Activated T-helper 1 cell treated with anti-CD3 and anti-CD28 coated beads, Interleukin-12 subunit alpha, Interleukin-12 subunit beta, Interleukin-2, Interleukin-4 antibody, amounts not matched to agents 30 ng/mL and 10 ng/mL and 1 ng/mL, durations not matched to agents 14 hours and 24 hours and 36 hours (primary cell): Measurements from ENCODE around the gene PCDHGB2. TPM values are rescaled to one million over a fixed set of nuclear protein-coding genes. Genes with fewer than 3 reads are reported as not detected.
"Not testable (repeated sequence)": the region's sequence is repeated elsewhere in the genome, so short reads cannot be mapped to it uniquely, and the experiment has no call there.

ENCODE experiments used
- DNase-seq: peaks from one replicate; pipeline ENCODE4 v3.0.0; 2021; ENCODE audit warnings: low spot score
- H3K27ac Mint-ChIP-seq: one replicate; pipeline ENCODE4 v1.8.0; 2021; ENCODE audit warnings: mild to moderate bottlenecking, mixed read lengths
- H3K27me3 Mint-ChIP-seq: one replicate; pipeline ENCODE4 v1.8.0; 2022; ENCODE audit warnings: mild to moderate bottlenecking, moderate library complexity, mixed read lengths; ENCODE audit not compliant: insufficient read depth
- H3K36me3 Mint-ChIP-seq: one replicate; pipeline ENCODE4 v1.8.0; 2021; ENCODE audit warnings: low read depth, mixed read lengths
- H3K4me1 Mint-ChIP-seq: one replicate; pipeline ENCODE4 v1.8.0; 2021; ENCODE audit warnings: low read depth, mixed read lengths
- H3K4me3 Mint-ChIP-seq: one replicate; pipeline ENCODE4 v1.8.0; 2021; ENCODE audit warnings: mild to moderate bottlenecking, moderate library complexity, mixed read lengths
- H3K9me3 Mint-ChIP-seq: one replicate; pipeline ENCODE4 v1.8.0; 2021; ENCODE audit warnings: mixed read lengths
- intact Hi-C: fragments of 100-400 bp; cut with micrococcal nuclease; formaldehyde crosslinking; loops from one replicate; pipeline ENCODE4 v1.15.1; 2024
- total RNA-seq: library from RNA; stranded (reverse); gene quantifications from 2 replicates; pipeline ENCODE4 v1.2.3, GENCODE V29; 2022

PCDHGB2 gene
- total RNA-seq, 1 donor from 2014 or later: 0.47 TPM

DNA sequence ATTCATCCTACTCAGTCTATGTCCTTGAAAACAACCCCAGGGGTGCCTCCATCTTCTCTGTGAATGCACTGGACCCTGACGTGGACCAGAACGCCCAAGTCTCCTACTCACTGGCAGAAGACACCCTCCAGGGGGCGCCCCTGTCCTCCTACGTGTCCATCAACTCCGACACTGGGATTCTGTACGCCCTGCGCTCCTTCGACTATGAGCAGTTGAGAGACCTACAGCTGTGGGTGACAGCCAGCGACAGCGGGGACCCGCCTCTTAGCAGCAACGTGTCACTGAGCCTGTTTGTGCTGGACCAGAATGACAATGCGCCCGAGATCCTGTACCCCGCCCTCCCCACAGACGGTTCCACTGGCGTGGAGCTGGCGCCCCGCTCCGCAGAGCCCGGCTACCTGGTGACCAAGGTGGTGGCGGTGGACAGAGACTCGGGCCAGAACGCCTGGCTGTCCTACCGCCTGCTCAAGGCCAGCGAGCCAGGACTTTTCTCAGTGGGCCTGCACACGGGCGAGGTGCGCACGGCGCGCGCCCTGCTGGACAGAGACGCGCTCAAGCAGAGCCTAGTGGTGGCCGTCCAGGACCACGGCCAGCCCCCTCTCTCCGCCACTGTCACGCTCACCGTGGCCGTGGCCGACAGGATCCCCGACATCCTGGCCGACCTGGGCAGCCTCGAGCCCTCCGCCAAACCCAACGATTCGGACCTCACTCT, 15.8 kb downstream of the PCDHGB2 start:
- intact Hi-C loops, H3K36me3 Mint-ChIP-seq, H3K4me3 Mint-ChIP-seq, DNase-seq, H3K27ac Mint-ChIP-seq, H3K27me3 Mint-ChIP-seq, H3K4me1 Mint-ChIP-seq: not testable (repeated sequence)
- H3K9me3 Mint-ChIP-seq: peaks cover 29% of the 10 kb centered on the region

DNA sequence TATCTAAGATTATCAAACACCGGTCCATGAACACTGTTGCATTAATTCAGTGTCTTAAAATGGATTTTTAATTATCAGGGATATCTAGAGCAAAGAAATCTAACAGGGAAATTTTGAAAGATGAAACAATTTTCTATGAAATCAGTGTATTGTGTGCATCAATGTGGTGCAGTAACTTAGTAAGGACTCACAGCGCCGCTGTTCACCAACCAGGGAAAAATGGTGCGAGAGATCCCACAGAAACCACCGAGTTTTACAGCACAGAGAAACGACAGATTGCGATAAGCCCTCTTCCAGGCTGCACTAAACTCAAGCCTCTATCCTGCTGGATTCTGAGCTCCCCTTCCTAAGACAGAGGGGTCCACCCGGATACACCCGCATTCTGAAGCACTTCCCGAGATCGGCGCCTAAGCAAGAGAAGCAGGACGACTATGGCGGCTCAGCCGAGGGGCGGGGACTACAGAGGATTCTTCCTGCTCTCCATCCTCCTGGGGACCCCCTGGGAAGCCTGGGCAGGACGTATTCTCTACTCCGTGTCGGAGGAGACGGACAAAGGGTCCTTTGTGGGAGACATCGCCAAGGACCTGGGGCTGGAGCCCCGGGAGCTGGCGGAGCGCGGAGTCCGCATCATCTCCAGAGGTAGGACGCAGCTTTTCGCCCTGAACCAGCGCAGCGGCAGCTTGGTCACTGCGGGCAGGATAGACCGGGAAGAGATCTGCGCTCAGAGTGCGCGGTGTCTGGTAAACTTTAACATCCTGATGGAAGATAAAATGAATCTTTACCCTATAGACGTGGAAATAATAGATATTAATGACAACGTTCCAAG, 22.9 kb downstream of the PCDHGB2 start, which contains the start of gene PCDHGA7:
PCDHGA7 (plus strand) TSS at position 274 of the 826 bp plus-strand sequence; CDS start at position 432, 158 bp downstream.
- Mint-ChIP-seq H3K9me3 (peaks cover 16% of the 10 kb centered on the region), H3K4me3 (peak within 1 kb of the TSS; percentile 81), H3K27ac (no peak within 1 kb of the TSS), H3K27me3 (peaks cover 3% of the 10 kb centered on the region), H3K36me3 (no peaks in the 10 kb centered on the region), H3K4me1 (no peaks in the 10 kb centered on the region)
- intact Hi-C loops: loop anchor here (5.0 kb wide), 1 partner anchor 45 kb away; the partner anchor contains the start of gene PCDHGA2
- no peak for DNase-seq

DNA sequence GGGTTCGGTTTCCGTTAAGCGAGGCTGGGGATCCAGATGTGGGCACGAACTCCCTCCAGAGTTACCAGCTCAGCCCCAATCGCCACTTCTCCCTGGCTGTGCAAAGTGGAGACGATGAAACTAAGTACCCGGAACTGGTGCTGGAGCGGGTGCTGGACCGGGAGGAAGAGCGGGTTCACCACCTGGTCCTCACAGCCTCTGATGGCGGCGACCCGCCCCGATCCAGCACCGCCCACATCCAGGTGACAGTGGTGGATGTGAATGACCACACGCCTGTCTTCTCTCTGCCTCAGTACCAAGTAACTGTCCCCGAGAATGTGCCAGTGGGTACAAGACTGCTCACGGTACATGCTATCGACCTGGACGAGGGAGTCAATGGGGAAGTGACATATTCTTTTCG, 23.6 kb downstream of the PCDHGB2 start:
- intact Hi-C loops: loop anchor here (5.0 kb wide), 1 partner anchor 46 kb away; the partner anchor contains the start of gene PCDHGA2
- Mint-ChIP-seq H3K27ac (no peak overlapping the region), H3K36me3 (no peaks in the 10 kb centered on the region), H3K9me3 (peaks cover 17% of the 10 kb centered on the region), H3K4me1 (no peaks in the 10 kb centered on the region), H3K4me3 (peak overlapping the region; percentile 81), H3K27me3 (peaks cover 3% of the 10 kb centered on the region)
- DNase-seq: no peak

DNA sequence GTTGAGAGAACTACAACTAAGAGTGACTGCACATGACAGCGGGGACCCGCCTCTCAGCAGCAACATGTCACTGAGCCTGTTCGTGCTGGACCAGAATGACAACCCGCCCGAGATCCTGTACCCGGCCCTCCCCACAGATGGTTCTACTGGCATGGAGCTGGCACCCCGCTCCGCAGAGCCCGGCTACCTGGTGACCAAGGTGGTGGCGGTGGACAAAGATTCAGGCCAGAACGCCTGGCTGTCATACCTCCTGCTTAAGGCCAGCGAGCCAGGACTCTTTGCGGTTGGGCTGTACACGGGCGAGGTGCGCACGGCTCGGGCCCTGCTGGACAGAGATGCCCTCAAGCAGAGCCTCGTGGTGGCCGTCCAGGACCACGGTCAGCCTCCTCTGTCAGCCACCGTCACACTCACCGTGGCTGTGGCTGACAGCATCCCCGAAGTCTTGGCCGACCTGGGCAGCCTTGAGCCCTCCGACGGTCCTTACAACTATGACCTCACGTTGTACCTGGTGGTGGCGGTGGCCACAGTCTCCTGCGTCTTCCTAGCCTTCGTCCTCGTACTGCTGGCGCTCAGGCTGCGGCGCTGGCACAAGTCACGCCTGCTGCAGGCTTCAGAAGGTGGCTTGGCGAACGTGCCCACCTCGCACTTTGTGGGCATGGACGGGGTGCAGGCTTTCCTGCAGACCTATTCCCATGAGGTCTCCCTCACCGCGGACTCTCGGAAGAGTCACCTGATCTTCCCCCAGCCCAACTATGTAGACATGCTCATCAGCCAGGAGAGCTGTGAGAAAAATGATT, 24.9 kb downstream of the PCDHGB2 start:
- intact Hi-C loops: loop anchor here (5.0 kb wide), 2 partner anchors 38 to 47 kb away; partner anchors contain the start of genes PCDHGA11 and PCDHGA2
- Mint-ChIP-seq H3K27ac (no peak overlapping the region), H3K4me1 (no peaks in the 10 kb centered on the region), H3K9me3 (peaks cover 25% of the 10 kb centered on the region), H3K27me3 (peaks cover 3% of the 10 kb centered on the region), H3K36me3 (peaks cover 1% of the 10 kb centered on the region), H3K4me3 (no peak overlapping the region)
- no peak for DNase-seq

DNA sequence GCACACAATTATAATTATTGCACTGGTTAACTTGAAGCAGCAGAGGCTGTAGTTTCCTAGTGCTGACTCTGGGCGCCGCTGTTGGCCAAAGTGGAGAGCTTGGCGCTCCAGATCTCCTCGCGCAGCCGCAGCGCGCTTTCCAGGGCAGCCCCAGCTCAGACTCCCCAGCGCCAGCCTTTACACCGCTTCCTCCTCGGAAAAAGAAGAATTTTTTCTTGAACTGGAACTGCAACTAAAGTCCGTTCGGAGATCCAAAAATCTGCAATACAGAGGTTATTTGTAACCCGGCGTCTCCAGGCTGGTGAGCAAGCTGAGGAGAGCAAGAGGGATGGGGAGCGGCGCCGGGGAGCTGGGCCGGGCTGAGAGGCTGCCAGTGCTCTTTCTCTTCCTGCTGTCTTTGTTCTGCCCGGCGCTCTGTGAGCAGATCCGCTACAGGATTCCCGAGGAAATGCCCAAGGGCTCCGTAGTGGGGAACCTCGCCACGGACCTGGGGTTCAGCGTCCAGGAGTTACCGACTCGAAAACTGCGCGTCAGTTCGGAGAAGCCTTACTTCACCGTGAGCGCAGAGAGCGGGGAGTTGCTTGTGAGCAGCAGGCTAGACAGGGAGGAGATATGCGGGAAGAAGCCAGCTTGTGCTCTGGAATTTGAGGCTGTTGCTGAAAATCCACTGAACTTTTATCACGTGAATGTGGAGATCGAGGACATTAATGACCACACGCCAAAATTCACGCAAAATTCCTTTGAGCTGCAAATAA, 27.9 kb downstream of the PCDHGB2 start, which contains the start of gene PCDHGB4:
PCDHGB4 (plus strand) TSS at position 142 of the 755 bp plus-strand sequence; CDS start at position 329, 187 bp downstream.
- H3K27ac Mint-ChIP-seq, H3K4me1 Mint-ChIP-seq, H3K27me3 Mint-ChIP-seq, DNase-seq, H3K36me3 Mint-ChIP-seq: not testable (repeated sequence)
- Mint-ChIP-seq H3K4me3 (peak within 1 kb of the TSS; percentile 39), H3K9me3 (peaks cover 37% of the 10 kb centered on the region)
- intact Hi-C loops: loop anchor here (5.0 kb wide), 1 partner anchor 35 kb away; the partner anchor contains the start of gene PCDHGA11

DNA sequence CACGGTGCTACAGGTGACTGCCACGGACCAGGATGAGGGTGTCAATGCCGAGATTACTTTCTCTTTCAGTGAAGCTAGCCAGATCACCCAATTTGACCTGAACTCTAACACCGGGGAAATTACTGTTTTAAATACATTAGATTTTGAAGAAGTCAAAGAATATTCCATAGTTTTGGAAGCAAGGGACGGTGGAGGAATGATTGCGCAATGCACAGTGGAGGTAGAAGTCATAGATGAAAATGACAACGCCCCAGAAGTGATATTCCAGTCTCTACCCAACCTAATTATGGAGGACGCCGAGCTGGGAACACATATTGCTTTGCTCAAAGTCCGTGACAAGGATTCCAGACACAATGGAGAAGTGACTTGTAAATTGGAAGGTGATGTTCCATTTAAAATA, 28.9 kb downstream of the PCDHGB2 start:
- Mint-ChIP-seq H3K9me3 (peaks cover 38% of the 10 kb centered on the region), H3K27ac (no peak overlapping the region), H3K4me3 (no peak overlapping the region), H3K27me3 (peaks cover 3% of the 10 kb centered on the region), H3K36me3 (peaks cover 1% of the 10 kb centered on the region), H3K4me1 (no peaks in the 10 kb centered on the region)
- intact Hi-C loops: loop anchor here (5.0 kb wide), 1 partner anchor 34 kb away; the partner anchor contains the start of gene PCDHGA11
- DNase-seq: no peak

DNA sequence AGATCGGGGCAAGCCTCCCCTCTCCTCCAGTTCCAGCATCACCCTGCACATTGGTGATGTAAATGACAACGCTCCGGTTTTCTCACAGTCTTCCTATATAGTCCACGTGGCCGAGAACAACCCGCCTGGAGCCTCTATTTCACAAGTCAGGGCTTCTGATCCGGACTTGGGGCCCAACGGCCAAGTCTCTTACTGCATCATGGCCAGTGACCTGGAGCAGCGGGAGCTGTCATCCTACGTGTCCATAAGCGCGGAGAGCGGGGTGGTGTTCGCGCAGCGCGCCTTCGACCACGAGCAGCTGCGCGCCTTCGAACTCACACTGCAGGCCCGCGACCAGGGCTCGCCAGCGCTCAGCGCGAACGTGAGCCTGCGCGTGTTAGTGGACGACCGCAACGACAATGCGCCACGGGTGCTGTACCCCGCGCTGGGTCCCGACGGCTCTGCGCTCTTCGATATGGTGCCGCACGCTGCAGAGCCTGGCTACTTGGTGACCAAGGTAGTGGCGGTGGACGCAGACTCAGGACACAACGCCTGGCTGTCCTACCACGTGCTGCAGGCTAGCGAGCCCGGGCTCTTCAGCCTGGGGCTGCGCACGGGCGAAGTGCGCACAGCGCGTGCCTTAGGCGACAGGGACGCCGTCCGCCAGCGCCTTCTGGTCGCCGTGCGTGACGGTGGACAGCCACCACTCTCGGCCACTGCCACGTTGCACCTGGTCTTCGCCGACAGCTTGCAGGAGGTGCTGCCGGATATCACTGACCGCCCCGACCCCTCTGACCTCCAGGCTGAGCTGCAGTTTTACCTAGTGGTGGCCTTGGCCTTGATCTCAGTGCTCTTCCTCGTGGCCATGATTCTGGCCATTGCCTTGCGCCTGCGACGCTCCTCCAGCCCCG, 29.6 kb downstream of the PCDHGB2 start:
- no peaks in the 10 kb centered on the region for H3K4me1 Mint-ChIP-seq
- H3K36me3 Mint-ChIP-seq: peaks cover 1% of the 10 kb centered on the region
- DNase-seq: no peak
- H3K27ac Mint-ChIP-seq: no peak overlapping the region
- peaks cover 3% of the 10 kb centered on the region for H3K27me3 Mint-ChIP-seq
- peaks cover 45% of the 10 kb centered on the region for H3K9me3 Mint-ChIP-seq
- intact Hi-C loops: loop anchor here (5.0 kb wide), 1 partner anchor 33 kb away; the partner anchor contains the start of gene PCDHGA11
- no peak overlapping the region for H3K4me3 Mint-ChIP-seq

DNA sequence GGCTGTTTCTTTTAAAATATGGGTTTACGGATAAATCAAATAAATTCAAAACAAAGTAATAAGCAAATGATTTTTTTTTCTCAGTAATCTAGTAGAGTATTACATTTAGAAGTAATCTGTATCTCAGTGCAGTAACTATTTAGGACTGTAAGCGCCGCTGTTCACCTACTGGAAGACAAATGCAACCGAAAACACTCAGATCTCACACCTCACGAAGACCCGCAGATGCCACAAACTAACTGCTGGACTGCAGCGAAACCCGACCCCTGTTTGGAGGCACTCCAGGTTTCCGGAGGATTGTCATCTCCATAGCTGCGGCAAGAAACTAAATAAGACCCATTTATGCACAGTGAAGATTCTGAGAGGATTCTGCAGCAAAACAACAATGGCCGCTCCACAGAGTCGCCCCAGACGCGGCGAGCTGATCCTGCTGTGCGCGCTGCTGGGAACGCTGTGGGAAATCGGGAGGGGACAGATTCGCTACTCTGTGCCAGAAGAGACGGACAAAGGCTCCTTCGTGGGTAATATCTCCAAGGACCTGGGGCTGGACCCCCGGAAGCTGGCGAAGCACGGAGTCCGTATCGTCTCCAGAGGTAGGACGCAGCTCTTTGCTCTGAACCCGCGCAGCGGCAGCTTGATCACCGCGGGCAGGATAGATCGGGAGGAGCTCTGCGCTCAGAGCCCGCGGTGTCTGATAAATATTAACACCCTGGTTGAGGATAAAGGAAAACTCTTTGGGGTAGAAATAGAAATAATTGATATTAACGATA, 32.8 kb downstream of the PCDHGB2 start, which contains the start of gene PCDHGA8:
PCDHGA8 (plus strand) TSS at position 205 of the 770 bp plus-strand sequence; CDS start at position 386, 181 bp downstream.
- Mint-ChIP-seq H3K27me3 (peaks cover 8% of the 10 kb centered on the region), H3K27ac (no peak within 1 kb of the TSS)
- DNase-seq: no peak

DNA sequence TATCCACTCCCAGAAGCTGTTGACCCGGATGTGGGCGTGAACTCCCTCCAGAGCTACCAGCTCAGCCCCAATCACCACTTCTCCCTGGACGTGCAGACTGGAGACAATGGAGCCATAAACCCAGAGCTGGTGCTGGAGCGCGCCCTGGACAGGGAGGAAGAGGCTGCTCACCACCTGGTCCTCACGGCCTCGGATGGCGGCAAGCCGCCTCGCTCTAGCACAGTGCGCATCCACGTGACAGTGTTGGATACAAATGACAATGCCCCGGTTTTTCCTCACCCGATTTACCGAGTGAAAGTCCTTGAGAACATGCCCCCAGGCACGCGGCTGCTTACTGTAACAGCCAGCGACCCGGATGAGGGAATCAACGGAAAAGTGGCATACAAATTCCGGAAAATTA, 33.5 kb downstream of the PCDHGB2 start:
- Mint-ChIP-seq H3K36me3 (peaks cover 1% of the 10 kb centered on the region), H3K4me3 (no peak overlapping the region), H3K9me3 (peaks cover 43% of the 10 kb centered on the region), H3K27me3 (peaks cover 8% of the 10 kb centered on the region), H3K27ac (no peak overlapping the region), H3K4me1 (no peaks in the 10 kb centered on the region)
- intact Hi-C loops: no loop called here
- DNase-seq: no peak

More for the DNA sequence above, 32.8 kb downstream of the PCDHGB2 start, which contains the start of gene PCDHGA8:
- Mint-ChIP-seq H3K4me3 (no peak within 1 kb of the TSS), H3K36me3 (peaks cover 1% of the 10 kb centered on the region), H3K4me1 (no peaks in the 10 kb centered on the region), H3K9me3 (peaks cover 43% of the 10 kb centered on the region)
- intact Hi-C loops: no loop called here

DNA sequence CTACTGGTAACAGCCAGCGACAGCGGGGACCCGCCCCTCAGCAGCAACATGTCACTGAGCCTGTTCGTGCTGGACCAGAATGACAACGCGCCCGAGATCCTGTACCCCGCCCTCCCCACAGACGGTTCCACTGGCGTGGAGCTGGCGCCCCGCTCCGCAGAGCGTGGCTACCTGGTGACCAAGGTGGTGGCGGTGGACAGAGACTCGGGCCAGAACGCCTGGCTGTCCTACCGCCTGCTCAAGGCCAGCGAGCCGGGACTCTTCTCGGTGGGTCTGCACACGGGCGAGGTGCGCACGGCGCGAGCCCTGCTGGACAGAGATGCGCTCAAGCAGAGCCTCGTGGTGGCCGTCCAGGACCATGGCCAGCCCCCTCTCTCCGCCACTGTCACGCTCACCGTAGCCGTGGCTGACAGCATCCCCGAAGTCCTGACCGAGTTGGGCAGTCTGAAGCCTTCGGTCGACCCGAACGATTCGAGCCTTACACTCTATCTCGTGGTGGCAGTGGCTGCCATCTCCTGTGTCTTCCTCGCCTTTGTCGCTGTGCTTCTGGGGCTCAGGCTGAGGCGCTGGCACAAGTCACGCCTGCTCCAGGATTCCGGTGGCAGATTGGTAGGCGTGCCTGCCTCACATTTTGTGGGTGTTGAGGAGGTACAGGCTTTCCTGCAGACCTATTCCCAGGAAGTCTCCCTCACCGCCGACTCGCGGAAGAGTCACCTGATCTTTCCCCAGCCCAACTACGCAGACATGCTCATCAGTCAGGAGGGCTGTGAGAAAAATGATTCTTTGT, 34.8 kb downstream of the PCDHGB2 start:
- not testable (repeated sequence) for H3K4me1 Mint-ChIP-seq, H3K4me3 Mint-ChIP-seq, DNase-seq, H3K27ac Mint-ChIP-seq, H3K36me3 Mint-ChIP-seq
- peaks cover 17% of the 10 kb centered on the region for H3K27me3 Mint-ChIP-seq
- intact Hi-C loops: loop anchor here (5.0 kb wide), 1 partner anchor 32 kb away; the partner anchor contains the start of gene PCDHGA5
- peaks cover 42% of the 10 kb centered on the region for H3K9me3 Mint-ChIP-seq
